Breast epithelium (tissue), 4 donors: Measurements from ENCODE around the gene CAPS2. TPM values are rescaled to one million over a fixed set of nuclear protein-coding genes. Genes with fewer than 3 reads are reported as not detected.

Experiments
- DNase-seq, 2 donors: peaks; one replicate each; pipeline ENCODE4 v3.0.0-alpha.2; 2019; ENCODE audit warnings: low spot score in 2 of 2
- H3K27ac ChIP-seq, 2 donors: fragments of 200-600 bp; sonication (generic) in 1 of 2; one replicate each; pipeline ENCODE4 v1.5.1; 2016 to 2019; ENCODE audit warnings: mild to moderate bottlenecking in 1 of 2
- H3K27me3 ChIP-seq, 2 donors: fragments of 200-600 bp; sonication (generic) in 1 of 2; one replicate each; pipeline versions ENCODE4 v1.5.1 to v1.6.0; 2017 to 2019; ENCODE audit warnings: control low read depth in 1 of 2, mild to moderate bottlenecking in 1 of 2
- H3K36me3 ChIP-seq: fragments of 200-600 bp; one replicate; pipeline ENCODE4 v1.5.1; 2019
- H3K4me1 ChIP-seq, 2 donors: fragments of 200-600 bp; sonication (generic); one replicate each; pipeline ENCODE4 v1.5.1; 2016 to 2019; ENCODE audit warnings: control low read depth in 1 of 2
- H3K4me3 ChIP-seq, 3 donors: fragments of 200-600 bp; sonication (generic); 1 replicate in 2 of 3; 2 replicates in 1 of 3; pipeline ENCODE4 v1.5.1; 2016 to 2019; ENCODE audit warnings: mild to moderate bottlenecking in 3 of 3, moderate library complexity in 2 of 3
- H3K9me3 ChIP-seq, 2 donors: fragments of 200-600 bp; sonication (generic) in 1 of 2; one replicate each; pipeline ENCODE4 v1.5.1; 2016 to 2019; ENCODE audit warnings: control low read depth in 1 of 2
- CTCF ChIP-seq, 3 donors: fragments of 450-650 bp; IDR thresholded peaks; one replicate each; pipeline ENCODE4 v1.5.1; 2016 to 2017; ENCODE audit warnings: antibody characterized with exemption in 3 of 3, mild to moderate bottlenecking in 3 of 3, moderate library complexity in 3 of 3
- POLR2A ChIP-seq: fragments of 450-650 bp; IDR thresholded peaks from one replicate; pipeline ENCODE4 v1.6.1; 2016; ENCODE audit warnings: antibody characterized with exemption, mild to moderate bottlenecking, moderate library complexity
- POLR2AphosphoS5 ChIP-seq, 3 donors: sonication (generic); formaldehyde crosslinking; IDR thresholded peaks; one replicate each; pipeline ENCODE4 v1.6.1; 2017; ENCODE audit warnings: antibody characterized with exemption in 3 of 3
- intact Hi-C: fragments of 100-400 bp; cut with DNase I; formaldehyde crosslinking; loops from one replicate; pipeline ENCODE4 v1.15.1; 2023; ENCODE audit warnings: low total_unique reads
- total RNA-seq, 3 donors: library from RNA; depleted of rRNA; stranded (reverse); fragments of >200 nt; gene quantifications; one replicate each; pipeline ENCODE4 v1.1.0, GENCODE V29; 2016

The CAPS2 gene
- total RNA-seq, 3 donors from 2014 or later: 13.8 to 34.0 (median 14.4) TPM

GRCh38 chr12:75257510-75257909 is 72.6 kb downstream of the CAPS2 start:
- intact Hi-C loops: no loop called here
- H3K4me3 ChIP-seq: peak overlapping the region in 1 of 3 donors; percentile 25
- no peak overlapping the region for H3K27ac ChIP-seq
- no peak for TF ChIP-seq POLR2AphosphoS5 (IDR thresholded peaks at IDR 0.05)
- TF ChIP-seq POLR2A: no peak
- no peak for TF ChIP-seq CTCF (IDR thresholded peaks at IDR 0.05)
- no peaks in the 10 kb centered on the region for H3K27me3 ChIP-seq
- H3K9me3 ChIP-seq: no peaks in the 10 kb centered on the region
- DNase-seq: no peak
- no peaks in the 10 kb centered on the region for H3K36me3 ChIP-seq
- H3K4me1 ChIP-seq: no peaks in the 10 kb centered on the region

GRCh38 chr12:75245108-75245507 is 85.0 kb downstream of the CAPS2 start:
- no peak for DNase-seq
- H3K4me1 ChIP-seq: no peaks in the 10 kb centered on the region
- no peak overlapping the region for H3K4me3 ChIP-seq
- no peaks in the 10 kb centered on the region for H3K27me3 ChIP-seq
- no peak overlapping the region for H3K27ac ChIP-seq
- TF ChIP-seq POLR2AphosphoS5 (IDR thresholded peaks at IDR 0.05): no peak
- TF ChIP-seq CTCF (IDR thresholded peaks at IDR 0.05): no peak
- TF ChIP-seq POLR2A: no peak
- no peaks in the 10 kb centered on the region for H3K36me3 ChIP-seq
- intact Hi-C loops: no loop called here
- H3K9me3 ChIP-seq: peaks cover 0 to 3% of the 10 kb centered on the region in 2 donors

GRCh38 chr12:75239987-75240386 is 90.1 kb downstream of the CAPS2 start:
- H3K9me3 ChIP-seq: peaks cover 0 to 3% of the 10 kb centered on the region in 2 donors
- no peaks in the 10 kb centered on the region for H3K4me1 ChIP-seq
- no peaks in the 10 kb centered on the region for H3K27me3 ChIP-seq
- H3K27ac ChIP-seq: no peak overlapping the region
- no peak for TF ChIP-seq POLR2AphosphoS5 (IDR thresholded peaks at IDR 0.05)
- no peak for TF ChIP-seq POLR2A
- no peak for TF ChIP-seq CTCF (IDR thresholded peaks at IDR 0.05)
- no peak overlapping the region for H3K4me3 ChIP-seq
- H3K36me3 ChIP-seq: no peaks in the 10 kb centered on the region
- intact Hi-C loops: no loop called here
- DNase-seq: no peak

GRCh38 chr12:75236206-75236605 is 93.9 kb downstream of the CAPS2 start:
- DNase-seq: no peak
- H3K36me3 ChIP-seq: no peaks in the 10 kb centered on the region
- TF ChIP-seq POLR2A (no peak), POLR2AphosphoS5 (IDR thresholded peaks at IDR 0.05) (no peak), CTCF (IDR thresholded peaks at IDR 0.05) (no peak)
- H3K27me3 ChIP-seq: no peaks in the 10 kb centered on the region
- H3K4me1 ChIP-seq: no peaks in the 10 kb centered on the region
- no peak overlapping the region for H3K27ac ChIP-seq
- intact Hi-C loops: no loop called here
- H3K9me3 ChIP-seq: peaks cover 0 to 3% of the 10 kb centered on the region in 2 donors
- H3K4me3 ChIP-seq: no peak overlapping the region

GRCh38 chr12:75227132-75227531 is 103.0 kb downstream of the CAPS2 start:
- no peak for TF ChIP-seq POLR2AphosphoS5 (IDR thresholded peaks at IDR 0.05)
- no peak for TF ChIP-seq CTCF (IDR thresholded peaks at IDR 0.05)
- no peak for TF ChIP-seq POLR2A
- H3K27me3 ChIP-seq: no peaks in the 10 kb centered on the region
- intact Hi-C loops: no loop called here
- H3K4me1 ChIP-seq: no peaks in the 10 kb centered on the region
- H3K9me3 ChIP-seq: peaks cover 0 to under 1% of the 10 kb centered on the region in 2 donors
- no peak overlapping the region for H3K27ac ChIP-seq
- no peaks in the 10 kb centered on the region for H3K36me3 ChIP-seq
- H3K4me3 ChIP-seq: no peak overlapping the region
- no peak for DNase-seq

Other genes starting within 250 kb of the CAPS2 start
- 1 to 10 TPM in 1 of 3 donors, under 1 TPM in 1, not detected in 1; 0.29 to 1.3 TPM for gene KCNC2, start 120.5 kb downstream of the CAPS2 start, total RNA-seq
- not detected for gene GLIPR1L1, start 4.3 kb upstream of the CAPS2 start, total RNA-seq
- 1 to 10 TPM in 2 of 3 donors, under 1 TPM in 1; 0.80 to 6.3 (median 2.3) TPM for gene GLIPR1L2, start 60.8 kb upstream of the CAPS2 start, total RNA-seq
- gene GLIPR1, start 150.4 kb upstream of the CAPS2 start, total RNA-seq: 10 to 100 TPM; 12.1 to 23.0 (median 17.0) TPM
- gene KRR1, start 181.3 kb upstream of the CAPS2 start, total RNA-seq: 10 to 100 TPM; 34.1 to 56.9 (median 36.4) TPM